NCI-H345 treated with DMSO at 0.1 percent for 48 hours (cell line): Measurements from ENCODE around the gene TEX14.
A peak's percentile ranks its signal among the peaks of the same experiment; 100 is the strongest.
"Not testable (repeated sequence)": the region's sequence is repeated elsewhere in the genome, so short reads cannot be mapped to it uniquely, and the experiment has no call there.

Source experiments
- DNase-seq: peaks from one replicate; lab custom pipeline; 2025; ENCODE audit not compliant: unreplicated experiment; lab: John Stamatoyannopoulos, UW

Gene TEX14

DNA sequence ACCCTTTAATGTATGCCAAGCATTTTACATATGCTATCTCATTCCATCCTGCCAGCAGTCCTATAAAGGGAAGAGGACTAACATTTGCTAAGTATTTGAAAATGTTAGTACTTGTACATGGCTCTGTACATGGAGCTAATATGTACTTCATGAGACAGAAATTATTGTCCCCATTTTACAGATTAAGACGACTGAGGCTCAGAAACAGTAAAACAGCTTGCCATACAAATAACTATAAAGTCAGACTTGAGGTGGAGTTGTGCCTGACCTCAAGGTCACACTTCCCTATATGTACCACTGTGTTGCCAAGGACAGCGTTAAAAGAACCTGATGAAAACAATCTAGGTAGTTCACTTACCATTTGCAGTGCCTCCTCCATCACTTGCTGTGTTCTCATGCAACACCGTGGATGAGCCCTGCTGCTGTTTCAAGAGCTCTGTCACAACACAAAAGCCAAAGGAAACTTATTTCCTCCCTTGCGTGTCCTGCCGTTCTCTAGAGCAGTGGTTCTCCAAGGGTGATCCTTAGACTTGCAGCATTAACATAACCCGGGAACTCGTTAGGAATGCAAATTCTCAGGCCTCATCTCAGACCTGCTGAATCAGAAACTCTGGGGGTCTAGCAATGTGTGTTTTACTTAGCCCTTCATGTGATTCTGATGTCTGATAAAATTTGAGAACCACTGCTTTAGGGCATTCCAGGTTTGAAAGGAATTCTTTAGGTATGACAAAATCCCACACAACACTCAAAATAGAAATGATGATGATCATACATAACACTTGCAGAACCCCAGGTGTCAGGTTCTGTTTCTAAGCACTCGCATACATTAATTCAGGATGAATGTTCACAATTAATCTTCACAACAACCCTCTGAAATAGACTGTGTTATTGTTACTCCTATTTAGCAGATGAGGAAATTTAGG is 126.2 kb downstream of the TEX14 start:
- DNase-seq: no peak

- DNase-seq: no peak
Measured at GRCh38 chr17:58564971-58565370, 126.9 kb downstream of the TEX14 start.

DNA sequence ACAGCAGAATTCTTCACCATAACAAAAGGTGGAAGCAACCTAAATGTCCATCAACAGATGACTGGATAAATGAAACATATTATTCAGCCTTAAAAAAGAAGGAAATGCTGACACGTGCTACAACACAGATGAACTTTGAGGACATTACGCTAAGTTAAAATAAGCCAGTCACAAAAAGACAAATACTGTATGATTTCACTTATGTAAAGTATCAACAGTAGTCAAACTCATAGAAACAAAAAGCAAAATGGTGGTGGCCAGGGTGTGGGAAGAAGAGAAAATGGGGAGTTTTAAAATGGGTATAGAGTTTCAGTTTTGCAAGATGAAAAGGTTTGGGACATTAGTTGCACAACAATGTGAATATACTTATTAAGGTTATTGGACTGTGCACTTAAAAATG is 127.6 kb downstream of the TEX14 start:
- no peak for DNase-seq

- no peak for DNase-seq
Measured at GRCh38 chr17:58560511-58560910, 131.3 kb downstream of the TEX14 start.

DNA sequence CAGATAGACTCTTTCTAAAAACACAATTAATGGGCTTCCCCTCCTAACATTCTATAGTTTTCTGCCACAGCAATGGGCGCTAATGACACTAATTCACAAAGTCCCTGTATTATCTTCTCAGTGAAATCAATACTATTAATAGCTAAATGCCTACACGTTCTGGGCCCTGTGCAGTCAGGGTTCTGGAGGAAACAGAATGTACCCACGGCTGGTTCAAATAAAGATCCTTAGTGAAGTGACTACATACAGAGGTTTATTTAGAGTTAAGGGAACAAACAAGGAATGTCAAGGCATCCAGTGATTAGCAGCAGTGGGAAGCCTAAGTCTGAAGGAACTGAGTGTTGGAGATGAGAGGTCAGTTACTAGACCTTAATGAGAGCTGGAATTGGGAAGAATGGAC is 133.9 kb downstream of the TEX14 start:
- no peak for DNase-seq

- no peak for DNase-seq
Measured at GRCh38 chr17:58556833-58557250, 135.0 kb downstream of the TEX14 start.

DNA sequence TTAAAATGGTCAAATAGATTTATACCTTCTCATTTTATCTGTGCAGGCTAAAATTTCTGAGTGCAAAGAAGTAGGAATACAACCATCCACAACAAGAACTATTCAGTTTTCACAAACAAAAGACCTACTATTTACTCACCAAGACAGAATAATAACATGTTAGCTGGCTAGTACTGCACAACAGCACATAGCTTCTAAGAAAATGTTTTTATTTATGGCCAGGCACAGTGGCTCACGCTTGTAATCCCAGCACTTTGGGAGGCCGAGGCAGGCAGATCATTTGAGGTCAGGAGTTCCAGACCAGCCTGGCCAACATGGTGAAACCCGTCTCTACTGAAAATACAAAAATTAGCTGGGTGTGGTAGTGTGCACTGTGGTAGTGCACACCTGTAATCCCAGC is 136.7 kb downstream of the TEX14 start:
- not testable (repeated sequence) for DNase-seq

GRCh38 chr17:58541249-58541648 is 150.6 kb downstream of the TEX14 start:
- no peak for DNase-seq

- no peak for DNase-seq
Measured at GRCh38 chr17:58539698-58540097, 152.1 kb downstream of the TEX14 start.

- DNase-seq: no peak
Measured at GRCh38 chr17:58538811-58539409, 152.9 kb downstream of the TEX14 start.

- DNase-seq: no peak
Measured at GRCh38 chr17:58537266-58537665, 154.6 kb downstream of the TEX14 start.

- no peak for DNase-seq
Measured at GRCh38 chr17:58536542-58536941, 155.3 kb downstream of the TEX14 start.

DNA sequence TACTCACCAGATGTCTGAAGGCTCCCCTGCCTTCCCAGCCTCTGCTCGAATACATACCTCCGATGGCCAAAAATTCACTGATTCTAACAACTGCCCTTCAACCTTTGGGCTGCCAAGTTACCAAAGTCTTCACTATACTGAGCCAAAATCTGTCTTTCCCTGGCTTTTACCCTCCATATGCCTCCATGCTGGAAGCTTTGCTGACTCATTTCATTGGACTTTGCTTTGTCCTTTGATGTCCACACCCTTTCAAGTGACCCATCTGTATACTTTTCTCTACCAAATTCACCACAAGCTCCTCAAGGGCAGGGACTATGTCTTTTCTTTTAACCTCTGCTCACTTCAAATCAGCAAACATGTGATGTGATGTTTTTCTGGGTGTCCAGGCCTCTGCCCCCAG is 156.4 kb downstream of the TEX14 start:
- no peak for DNase-seq

GRCh38 chr17:58534901-58535421 is 156.9 kb downstream of the TEX14 start:
- DNase-seq: no peak

GRCh38 chr17:58534331-58534730 is 157.5 kb downstream of the TEX14 start:
- DNase-seq: no peak

DNA sequence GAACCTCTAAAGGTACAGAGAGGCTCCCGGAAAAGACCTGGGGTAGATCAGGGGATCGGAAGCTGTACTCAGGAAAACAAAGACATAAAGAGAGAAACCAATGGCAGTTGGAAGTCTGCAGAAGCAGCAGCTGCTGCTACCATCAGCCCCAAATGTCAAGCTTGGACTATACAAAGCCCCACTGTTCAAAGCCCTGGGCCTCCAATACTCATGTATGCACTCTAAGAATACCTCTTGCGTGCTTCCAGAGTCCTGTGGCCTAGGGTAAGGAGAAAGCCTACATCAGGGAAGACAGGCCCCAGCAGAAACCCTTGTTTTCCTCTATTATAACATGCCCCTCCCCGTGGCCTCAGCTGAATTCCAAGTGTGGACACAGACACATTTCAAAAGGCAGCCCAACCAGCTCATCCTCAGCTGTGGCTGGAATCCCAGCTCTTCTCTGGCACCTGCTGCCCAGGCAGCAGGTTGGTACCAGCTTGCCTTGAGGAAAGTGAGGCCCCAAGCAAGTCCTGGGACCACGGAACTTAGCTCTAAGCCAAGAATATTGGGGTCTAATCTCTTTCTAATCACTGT is 158.1 kb downstream of the TEX14 start:
- DNase-seq: no peak

DNA sequence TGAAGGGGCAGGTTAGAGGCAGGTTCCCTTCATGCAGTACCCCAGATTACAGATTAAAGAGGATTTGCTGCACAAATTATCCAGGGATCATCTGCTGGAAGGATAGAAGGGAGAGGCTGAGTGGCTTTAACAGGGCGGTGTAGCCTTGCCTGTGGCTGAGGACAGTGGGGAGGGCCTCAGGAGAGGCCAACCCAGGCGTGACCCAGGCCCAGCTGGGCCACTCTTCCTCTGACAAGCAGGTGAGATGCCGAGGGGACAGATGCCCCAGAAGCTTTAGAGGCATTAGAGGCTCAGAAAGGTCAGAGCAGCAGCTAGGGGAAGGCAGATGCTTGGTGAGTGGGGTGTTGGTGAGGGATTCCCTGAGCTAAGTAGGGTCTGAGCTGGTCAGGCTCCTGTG is 159.3 kb downstream of the TEX14 start:
- DNase-seq: no peak

- DNase-seq: peak; percentile 7
Measured at GRCh38 chr17:58531661-58532554, 159.9 kb downstream of the TEX14 start.

DNA sequence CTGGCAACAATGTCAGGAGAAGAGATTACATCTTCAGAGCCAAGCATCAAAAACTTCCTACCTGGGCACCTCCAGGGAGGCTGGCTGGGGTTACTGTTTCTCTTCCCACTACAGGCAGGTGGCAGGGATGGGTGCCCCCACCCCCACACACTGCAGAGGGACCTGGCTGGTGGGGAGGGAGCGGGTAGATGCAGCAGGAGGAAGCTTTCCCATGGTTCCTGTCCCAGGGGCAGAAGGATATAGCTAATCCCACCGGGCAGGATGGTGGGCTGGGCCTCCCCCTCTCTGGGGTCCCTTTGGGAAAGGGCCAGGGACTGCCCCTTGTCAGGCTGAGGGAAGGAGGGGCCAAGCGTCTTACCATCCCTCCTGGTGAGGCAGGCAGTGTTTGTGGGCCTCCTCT is 160.7 kb downstream of the TEX14 start:
- no peak for DNase-seq

- DNase-seq: no peak
Measured at GRCh38 chr17:58530655-58531054, 161.2 kb downstream of the TEX14 start.

DNA sequence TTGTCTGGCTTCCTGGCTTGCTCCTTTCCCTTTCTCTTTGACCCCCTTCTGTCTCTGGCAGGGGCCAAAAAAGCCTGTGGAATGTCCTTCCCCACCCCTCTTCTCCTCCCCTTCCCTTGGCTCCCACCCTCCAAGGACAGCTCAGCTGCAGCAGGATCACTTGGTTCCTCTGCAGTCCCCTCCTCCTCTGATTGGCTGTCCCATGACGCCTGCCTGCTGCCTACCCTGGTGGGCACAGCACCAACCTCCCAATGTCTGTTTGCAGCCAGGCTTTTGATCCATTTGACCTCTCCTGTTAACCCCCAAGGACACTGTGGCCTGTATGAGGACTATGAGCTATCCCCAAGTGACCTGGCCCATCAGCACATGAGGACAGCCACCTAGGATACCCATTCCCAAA is 162.6 kb downstream of the TEX14 start:
- DNase-seq: no peak
